Kasumi-1 (cell line): ENCODE measurements around the gene KRTAP9-4.
"Not testable (repeated sequence)": the region's sequence is repeated elsewhere in the genome, so short reads cannot be mapped to it uniquely, and the experiment has no call there.

Experiments
- DNase-seq, 2 experiments: peaks; one replicate each; lab custom pipeline; 2025; lab: John Stamatoyannopoulos, UW

Gene KRTAP9-4, protein sequence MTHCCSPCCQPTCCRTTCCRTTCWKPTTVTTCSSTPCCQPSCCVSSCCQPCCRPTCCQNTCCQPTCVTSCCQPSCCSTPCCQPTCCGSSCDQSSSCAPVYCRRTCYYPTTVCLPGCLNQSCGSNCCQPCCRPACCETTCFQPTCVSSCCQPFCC

DNA sequence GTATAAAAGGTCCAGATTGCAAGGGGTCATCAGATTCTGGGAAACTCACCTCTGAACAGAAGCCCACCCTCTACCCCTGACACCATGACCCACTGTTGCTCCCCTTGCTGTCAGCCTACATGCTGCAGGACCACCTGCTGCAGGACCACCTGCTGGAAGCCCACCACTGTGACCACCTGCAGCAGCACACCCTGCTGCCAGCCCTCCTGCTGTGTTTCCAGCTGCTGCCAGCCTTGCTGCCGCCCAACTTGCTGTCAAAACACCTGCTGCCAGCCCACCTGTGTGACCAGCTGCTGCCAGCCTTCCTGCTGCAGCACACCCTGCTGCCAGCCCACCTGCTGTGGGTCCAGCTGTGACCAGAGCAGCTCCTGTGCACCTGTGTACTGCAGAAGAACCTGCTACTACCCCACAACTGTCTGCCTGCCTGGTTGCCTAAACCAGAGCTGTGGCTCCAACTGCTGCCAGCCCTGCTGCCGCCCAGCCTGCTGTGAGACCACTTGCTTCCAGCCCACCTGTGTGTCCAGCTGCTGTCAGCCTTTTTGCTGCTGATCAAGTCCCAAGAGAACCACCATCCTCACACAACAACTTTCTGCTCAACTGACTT, at the start of gene KRTAP9-4:
TSS of gene KRTAP9-4 (plus strand) at position 51 of the 604 bp plus-strand sequence. CDS start at position 85, 34 bp downstream.
- not testable (repeated sequence) for DNase-seq

GRCh38 chr17:41211845-41212466, 37.5 kb upstream of the KRTAP9-4 start:
- DNase-seq = no peak

GRCh38 chr17:41212524-41213169, 36.8 kb upstream of the KRTAP9-4 start:
- DNase-seq = no peak

DNA sequence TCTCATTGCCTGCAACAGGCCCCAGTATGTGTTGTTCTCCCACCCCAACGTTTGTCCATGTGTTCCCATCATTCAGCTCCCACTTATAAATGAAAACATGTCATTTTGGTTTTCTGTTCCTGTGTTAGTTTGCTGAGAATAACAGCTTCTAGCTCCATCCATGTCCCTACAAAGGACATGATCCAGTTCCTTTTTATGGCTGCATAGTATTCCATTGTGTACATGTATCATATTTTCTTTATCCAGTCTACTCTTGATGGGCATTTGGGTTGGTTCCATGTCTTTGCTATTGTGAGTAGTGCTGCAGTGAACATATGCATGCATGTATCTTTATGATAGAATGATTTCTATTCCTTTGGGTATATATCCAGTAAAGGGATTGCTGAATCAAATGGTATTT, 33.8 kb upstream of the KRTAP9-4 start:
- no peak for DNase-seq

DNA sequence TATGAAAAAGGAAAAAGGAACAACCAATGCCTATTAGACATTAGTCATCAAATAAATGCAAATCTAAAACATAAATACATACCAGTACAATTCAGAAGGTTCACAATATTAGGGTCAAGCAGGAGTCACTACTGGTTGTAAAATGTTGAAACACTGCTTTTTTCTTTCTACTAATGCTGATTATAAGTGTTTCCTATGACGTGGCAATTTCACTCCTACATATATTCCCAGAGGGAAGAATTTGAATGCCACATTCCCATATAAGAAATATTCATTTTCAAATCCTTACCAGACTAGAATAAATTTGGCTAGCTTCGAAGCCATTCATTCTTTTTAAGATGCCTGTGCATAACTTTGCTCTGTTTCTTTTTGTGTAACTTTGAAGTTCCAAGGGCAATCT, 25.7 kb upstream of the KRTAP9-4 start:
- DNase-seq = no peak

DNA sequence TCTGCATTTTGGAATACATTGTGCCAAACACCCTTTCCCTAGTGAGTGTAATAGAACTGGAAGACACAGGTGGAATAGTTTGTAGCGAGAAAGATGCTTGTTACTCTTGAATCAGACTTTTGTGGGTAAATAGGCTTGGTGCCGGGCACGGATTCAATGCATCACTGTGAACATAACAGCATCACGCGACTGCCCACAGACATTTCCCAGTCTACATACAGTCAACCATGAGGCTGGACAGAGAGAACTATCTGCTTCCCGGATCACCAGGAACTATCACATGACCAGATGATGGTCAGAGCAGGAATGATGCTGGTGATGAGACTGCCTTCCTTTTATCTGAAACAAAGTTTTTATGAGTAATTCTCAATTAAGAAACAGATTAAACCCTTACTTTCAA, 23.4 kb upstream of the KRTAP9-4 start:
- no peak for DNase-seq

GRCh38 chr17:41226598-41227095, 22.8 kb upstream of the KRTAP9-4 start, which contains the start of gene KRTAP9-2:
Gene KRTAP9-2, plus strand, starts transcription at chr17:41226648. Its CDS starts 7 bp downstream, at chr17:41226655.
- DNase-seq = not testable (repeated sequence)

DNA sequence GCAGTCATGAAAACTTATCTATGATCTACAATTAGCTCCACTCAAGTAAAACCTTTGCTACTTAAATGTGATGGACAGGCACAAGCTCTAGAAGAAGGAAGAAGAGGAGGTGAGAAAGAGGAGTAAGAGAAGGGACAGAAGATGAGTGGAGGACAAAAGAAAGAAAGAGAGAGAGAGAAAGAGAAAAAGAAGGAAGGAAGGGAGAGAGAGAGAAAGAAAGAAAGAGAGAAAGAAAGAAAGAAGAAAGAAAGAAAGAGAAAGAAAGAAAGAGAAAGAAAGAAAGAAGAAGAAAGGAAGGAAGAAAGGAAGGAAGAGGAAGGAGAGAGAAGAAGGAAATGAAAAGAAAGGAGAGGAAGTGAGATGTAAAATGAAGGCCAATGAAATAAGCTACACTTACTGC, 19.4 kb upstream of the KRTAP9-4 start:
- no peak for DNase-seq

GRCh38 chr17:41231731-41232130, 17.8 kb upstream of the KRTAP9-4 start:
- DNase-seq = no peak

- not testable (repeated sequence) for DNase-seq
These were observed 16.9 kb upstream of the KRTAP9-4 start, which contains the start of gene KRTAP9-3 for GRCh38 chr17:41232399-41233105. Gene KRTAP9-3, plus strand, starts transcription at chr17:41232449. Its CDS starts 53 bp downstream, at chr17:41232502.

GRCh38 chr17:41237116-41237515, 12.4 kb upstream of the KRTAP9-4 start:
- not testable (repeated sequence) for DNase-seq

- DNase-seq = not testable (repeated sequence)
These were observed 11.5 kb upstream of the KRTAP9-4 start, which contains the start of gene KRTAP9-8 for GRCh38 chr17:41237949-41238437. Gene KRTAP9-8, plus strand, starts transcription at chr17:41237999. Its CDS starts 53 bp downstream, at chr17:41238052.

GRCh38 chr17:41246995-41247787, 2.3 kb upstream of the KRTAP9-4 start:
- not testable (repeated sequence) for DNase-seq

DNA sequence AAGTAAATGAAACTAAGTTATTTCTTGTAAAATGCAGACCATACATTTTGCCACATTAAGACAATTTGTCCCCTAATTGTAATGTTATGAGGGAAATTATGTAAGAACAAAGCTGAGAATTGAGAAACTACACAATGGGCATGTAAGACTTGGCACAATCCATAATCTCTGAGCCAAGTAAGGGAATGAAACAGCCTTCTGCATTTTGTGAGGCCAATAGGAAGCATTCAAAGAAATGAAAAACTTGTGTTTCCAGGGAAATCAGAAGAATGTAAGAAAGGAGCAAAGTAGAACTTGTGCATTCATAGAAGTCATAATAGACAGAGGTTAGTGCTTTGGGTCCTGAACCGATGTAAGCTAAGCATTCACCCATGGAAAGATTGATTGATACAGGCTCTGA, 1.8 kb downstream of the KRTAP9-4 start:
- no peak for DNase-seq

GRCh38 chr17:41254861-41255260, 5.4 kb downstream of the KRTAP9-4 start:
- DNase-seq = no peak

GRCh38 chr17:41255381-41256290, 6.1 kb downstream of the KRTAP9-4 start, which contains the start of gene KRTAP9-9:
Gene KRTAP9-9, plus strand, starts transcription at chr17:41255384.
- DNase-seq = not testable (repeated sequence)

DNA sequence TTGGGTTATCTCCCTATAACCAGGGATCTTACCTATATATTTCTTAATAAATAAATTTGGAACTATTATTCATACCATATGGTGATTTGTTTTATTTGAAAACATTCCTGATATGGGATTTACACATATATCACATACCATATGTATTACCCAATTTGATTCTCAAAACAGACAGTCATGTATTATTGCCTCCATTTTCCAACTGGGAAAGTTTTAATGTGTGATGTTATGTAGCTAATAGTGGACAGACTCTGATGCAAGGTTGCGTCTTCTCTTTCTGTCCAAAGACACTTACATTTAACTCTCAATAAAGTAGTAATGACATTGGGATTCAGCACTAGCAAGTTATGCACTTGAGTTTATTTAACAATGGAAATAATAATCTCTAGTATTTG, 6.8 kb downstream of the KRTAP9-4 start:
- DNase-seq = no peak

GRCh38 chr17:41258406-41258805, 8.9 kb downstream of the KRTAP9-4 start:
- no peak for DNase-seq

GRCh38 chr17:41263212-41263611, 13.7 kb downstream of the KRTAP9-4 start:
- DNase-seq = no peak

GRCh38 chr17:41264599-41264998, 15.1 kb downstream of the KRTAP9-4 start:
- no peak for DNase-seq
